Measurements from ENCODE around the gene PRDX1.
A peak's percentile ranks its signal among the peaks of the same experiment; 100 is the strongest.

PRDX1 gene

DNA sequence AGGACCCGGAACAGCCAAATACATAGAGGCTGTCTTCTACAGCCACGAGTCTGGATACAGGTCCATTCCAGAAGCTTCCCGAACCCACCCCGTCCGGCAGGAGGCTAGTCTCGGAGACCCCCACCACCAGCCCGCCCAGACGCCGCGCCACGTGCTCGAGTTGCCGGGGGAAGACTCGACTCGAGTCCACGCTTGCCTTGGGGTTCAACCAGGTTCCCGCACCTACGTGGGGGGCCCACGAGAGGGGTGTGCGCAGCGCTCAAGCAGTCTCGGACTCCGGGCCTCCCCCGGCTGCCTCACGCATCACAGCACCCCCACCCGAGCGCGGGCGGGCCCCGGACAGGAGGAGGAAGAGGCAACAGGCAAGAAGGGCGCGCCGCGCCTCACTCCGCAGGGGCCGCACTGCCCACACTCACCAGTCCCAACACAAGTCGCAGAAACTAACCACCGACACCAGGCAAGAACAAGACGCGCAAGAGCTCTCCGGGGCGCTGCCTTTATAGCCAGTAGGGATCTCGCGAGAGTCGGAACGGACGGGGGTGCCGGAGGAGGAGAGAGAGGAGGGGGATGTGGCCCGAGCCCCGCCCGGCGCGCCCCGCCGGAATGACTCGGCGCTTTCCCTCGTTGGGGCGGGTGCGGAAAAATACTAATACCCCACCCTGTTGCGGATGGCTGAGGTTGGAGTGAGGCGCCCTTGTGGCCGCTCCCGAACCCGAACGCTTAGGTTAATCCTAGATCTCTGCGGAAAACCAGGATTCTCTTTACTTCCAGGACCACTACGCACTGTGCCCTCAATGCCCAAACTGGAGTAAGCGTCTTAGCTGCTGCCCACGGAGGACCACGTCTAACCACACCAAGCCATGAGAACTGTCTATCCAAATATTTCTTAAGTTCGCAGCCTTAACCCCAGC, at the start of gene PRDX1:
PRDX1 (minus strand) TSS at position 472 of the 911 bp plus-strand sequence. CDS start 2,841 bp downstream, outside the sequence.
- TF ChIP-seq, protein P1, sequence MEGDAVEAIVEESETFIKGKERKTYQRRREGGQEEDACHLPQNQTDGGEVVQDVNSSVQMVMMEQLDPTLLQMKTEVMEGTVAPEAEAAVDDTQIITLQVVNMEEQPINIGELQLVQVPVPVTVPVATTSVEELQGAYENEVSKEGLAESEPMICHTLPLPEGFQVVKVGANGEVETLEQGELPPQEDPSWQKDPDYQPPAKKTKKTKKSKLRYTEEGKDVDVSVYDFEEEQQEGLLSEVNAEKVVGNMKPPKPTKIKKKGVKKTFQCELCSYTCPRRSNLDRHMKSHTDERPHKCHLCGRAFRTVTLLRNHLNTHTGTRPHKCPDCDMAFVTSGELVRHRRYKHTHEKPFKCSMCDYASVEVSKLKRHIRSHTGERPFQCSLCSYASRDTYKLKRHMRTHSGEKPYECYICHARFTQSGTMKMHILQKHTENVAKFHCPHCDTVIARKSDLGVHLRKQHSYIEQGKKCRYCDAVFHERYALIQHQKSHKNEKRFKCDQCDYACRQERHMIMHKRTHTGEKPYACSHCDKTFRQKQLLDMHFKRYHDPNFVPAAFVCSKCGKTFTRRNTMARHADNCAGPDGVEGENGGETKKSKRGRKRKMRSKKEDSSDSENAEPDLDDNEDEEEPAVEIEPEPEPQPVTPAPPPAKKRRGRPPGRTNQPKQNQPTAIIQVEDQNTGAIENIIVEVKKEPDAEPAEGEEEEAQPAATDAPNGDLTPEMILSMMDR (IDR thresholded peaks at IDR 0.05; ENCODE audit: control extremely low read depth, extremely low read depth, low read depth, missing control alignments), result no peak
- POLR2A ChIA-PET, result interaction anchor here (0.5 to 3.7 kb wide), 42 partner anchors 10 to 1789 kb away, joined by 3 to 87 read pairs (median 4); partner anchors contain the start of genes AKR1A1, CCDC163, GPBP1L1 and HECTD3
- CTCF ChIA-PET, result interaction anchor here (0.6 to 1.7 kb wide), 8 partner anchors 9 to 508 kb away, joined by 3 to 12 read pairs (median 4); partner anchors contain the start of gene MMACHC
- DNase-seq (ENCODE audit: extremely low spot score), result peak; percentile 95

DNA sequence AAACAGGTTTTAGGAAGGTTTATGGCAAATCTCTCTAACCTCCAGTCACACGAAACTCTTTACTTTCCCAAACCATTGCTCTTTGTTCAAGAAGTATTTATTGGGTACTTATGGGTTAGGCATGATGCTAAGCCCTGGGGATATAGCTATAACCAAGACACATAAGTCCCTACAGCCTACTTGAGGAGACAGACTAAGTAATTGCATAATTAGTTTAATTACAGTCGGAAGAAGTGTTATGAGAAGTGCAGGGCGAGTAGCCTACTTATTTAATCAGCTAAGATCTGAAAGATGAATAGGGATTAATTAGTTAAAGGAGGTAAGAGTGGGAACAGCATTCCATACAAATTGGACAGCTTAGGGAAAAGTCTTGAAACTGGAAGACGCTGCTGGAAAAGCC, 48.9 kb upstream of the PRDX1 start:
- DNase-seq (ENCODE audit: extremely low spot score), result no peak
- POLR2A ChIA-PET, result interaction anchor here (1.0 to 2.3 kb wide), 2 partner anchors 14 to 49 kb away, joined by 3 to 9 read pairs; partner anchors contain the start of gene PRDX1
- TF ChIP-seq, protein P1 (IDR thresholded peaks at IDR 0.05; ENCODE audit: control extremely low read depth, extremely low read depth, low read depth, missing control alignments), result no peak
- CTCF ChIA-PET, result interaction anchor here (0.9 to 7.9 kb wide), 24 partner anchors 8 to 654 kb away, joined by 3 to 130 read pairs (median 11); partner anchors contain the start of genes AKR1A1, MMACHC, NASP and PRDX1

DNA sequence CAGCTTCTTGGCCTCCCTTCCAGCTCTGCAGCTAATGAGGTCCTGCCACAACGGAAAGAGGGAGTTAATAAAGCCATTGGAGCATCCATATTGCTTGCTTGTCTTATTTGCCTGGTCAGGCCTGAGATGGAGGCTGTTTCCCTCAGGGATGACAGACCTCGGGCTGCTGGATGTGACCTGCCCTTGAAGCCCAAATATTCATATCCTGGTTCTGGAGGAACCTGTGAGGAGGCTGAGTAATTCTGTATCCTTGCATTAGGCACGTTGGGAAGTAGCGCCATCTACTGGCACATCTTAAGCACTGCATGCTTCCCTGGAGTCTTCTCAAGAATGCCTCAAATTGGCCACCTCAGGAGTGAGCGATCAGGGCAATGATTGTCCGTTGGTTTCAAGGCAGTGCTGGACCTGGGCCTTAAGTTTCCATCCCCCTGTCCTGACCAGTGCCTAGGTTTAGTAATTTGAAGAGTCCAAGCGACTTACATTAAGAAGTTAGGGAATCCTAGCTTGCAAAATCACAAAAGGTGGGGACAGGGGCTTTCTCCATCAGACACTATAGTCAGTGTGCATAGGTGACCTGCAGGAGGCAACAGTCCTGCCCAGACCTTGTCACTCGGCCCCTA, 48.4 kb upstream of the PRDX1 start:
- TF ChIP-seq, protein P1 (IDR thresholded peaks at IDR 0.05; ENCODE audit: control extremely low read depth, extremely low read depth, low read depth, missing control alignments), result peak; percentile 96
- peak; percentile 71 for DNase-seq (ENCODE audit: extremely low spot score)
- ChIA-PET CTCF (interaction anchor here (0.7 to 7.9 kb wide), 34 partner anchors 8 to 654 kb away, joined by 3 to 130 read pairs (median 4); partner anchors contain the start of genes AKR1A1, MMACHC, MUTYH and NASP), POLR2A (interaction anchor here (1.0 to 2.3 kb wide), 4 partner anchors 14 to 57 kb away, joined by 3 to 17 read pairs (median 8); partner anchors contain the start of gene PRDX1)

DNA sequence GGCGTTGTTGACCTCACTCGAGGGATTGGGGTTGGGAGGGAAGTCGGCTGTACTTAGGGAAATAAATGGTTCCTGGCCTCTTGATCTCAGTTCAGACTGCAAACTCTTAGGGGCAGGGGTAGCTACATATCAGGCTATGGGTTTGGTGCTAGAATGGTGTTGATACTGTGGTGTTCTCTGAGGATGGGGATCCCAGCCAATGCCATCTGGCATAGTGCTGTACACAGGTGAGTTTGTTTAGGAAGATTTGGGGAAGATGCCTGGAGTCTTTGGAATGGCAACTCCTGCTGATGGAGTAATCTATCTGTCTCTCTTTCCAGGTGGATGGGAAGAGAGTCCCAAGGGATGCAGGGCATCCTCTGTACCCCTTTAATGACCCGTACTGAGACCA, 47.9 kb upstream of the PRDX1 start:
- DNase-seq (ENCODE audit: extremely low spot score), result no peak
- CTCF ChIA-PET, result interaction anchor here (0.6 to 7.9 kb wide), 31 partner anchors 7 to 555 kb away, joined by 3 to 130 read pairs (median 7); partner anchors contain the start of genes AKR1A1, MMACHC, MUTYH and NASP
- POLR2A ChIA-PET, result interaction anchor here (2.1 to 2.3 kb wide), 3 partner anchors 15 to 57 kb away, joined by 8 to 17 read pairs (median 9); partner anchors contain the start of gene PRDX1
- TF ChIP-seq, protein P1 (IDR thresholded peaks at IDR 0.05; ENCODE audit: control extremely low read depth, extremely low read depth, low read depth, missing control alignments), result no peak

DNA sequence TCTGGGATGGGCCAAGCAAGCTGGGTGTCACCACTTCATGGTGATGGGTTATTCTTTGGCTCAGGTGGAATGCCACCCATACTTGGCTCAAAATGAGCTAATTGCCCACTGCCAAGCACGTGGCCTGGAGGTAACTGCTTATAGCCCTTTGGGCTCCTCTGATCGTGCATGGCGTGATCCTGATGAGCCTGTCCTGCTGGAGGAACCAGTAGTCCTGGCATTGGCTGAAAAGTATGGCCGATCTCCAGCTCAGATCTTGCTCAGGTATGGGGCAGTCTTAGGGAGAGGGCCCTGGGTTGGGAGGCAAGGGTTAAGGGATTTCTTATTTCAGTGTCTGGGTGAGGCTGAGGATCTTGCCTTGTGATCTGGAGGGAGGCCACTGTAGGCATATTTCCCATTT, 46.7 kb upstream of the PRDX1 start:
- ChIA-PET CTCF (interaction anchor here (1.3 to 7.9 kb wide), 17 partner anchors 9 to 775 kb away, joined by 3 to 130 read pairs (median 17); partner anchors contain the start of genes AKR1A1, NASP, PRDX1 and TESK2), POLR2A (interaction anchor here (0.5 to 2.3 kb wide), 6 partner anchors 11 to 55 kb away, joined by 3 to 17 read pairs (median 7); partner anchors contain the start of gene PRDX1)
- TF ChIP-seq, protein P1 (IDR thresholded peaks at IDR 0.05; ENCODE audit: control extremely low read depth, extremely low read depth, low read depth, missing control alignments), result no peak
- no peak for DNase-seq (ENCODE audit: extremely low spot score)
